ENCODE measurements around the gene AGAP1.

DNA sequence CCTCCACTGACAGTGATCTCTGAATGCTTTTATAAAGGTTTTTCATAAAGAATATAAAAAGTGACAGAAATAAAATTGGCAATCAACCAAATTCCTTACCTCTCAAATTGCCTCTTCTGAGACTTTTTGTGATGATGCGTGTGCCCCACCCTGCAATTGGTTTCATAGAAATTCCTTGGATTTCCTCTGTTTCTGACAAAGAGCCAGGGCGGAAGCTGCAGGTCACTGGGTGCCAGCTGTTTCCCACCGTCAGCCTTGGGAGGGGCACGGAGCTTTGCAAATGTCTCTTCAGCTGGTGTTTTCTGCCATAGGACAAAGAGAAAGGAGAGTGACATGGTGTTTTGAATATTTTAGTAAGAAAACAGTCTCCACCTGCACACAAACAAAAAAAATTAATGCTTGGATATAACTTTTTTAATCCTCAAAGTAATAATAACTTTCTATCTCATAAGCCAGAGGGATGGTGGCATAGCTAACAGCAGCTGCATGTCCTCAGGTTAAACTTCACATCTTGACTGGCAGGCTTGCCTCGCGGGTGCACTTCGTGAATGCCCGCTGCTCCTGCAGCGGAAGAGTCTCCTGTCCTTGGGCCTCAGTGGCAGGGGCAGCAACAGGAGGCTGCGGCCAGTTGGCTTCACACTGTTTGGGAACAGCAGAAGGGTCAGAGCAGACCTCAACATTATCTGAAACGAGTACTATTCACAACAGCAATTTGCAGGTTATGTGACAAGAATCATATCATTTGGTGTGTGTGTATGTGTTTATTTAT lies 24.7 kb downstream of the AGAP1 start:
- TF ChIP-seq TAF1 (conservative IDR thresholded peaks at IDR 0.05), result no peak
- TF ChIP-seq, protein P1, sequence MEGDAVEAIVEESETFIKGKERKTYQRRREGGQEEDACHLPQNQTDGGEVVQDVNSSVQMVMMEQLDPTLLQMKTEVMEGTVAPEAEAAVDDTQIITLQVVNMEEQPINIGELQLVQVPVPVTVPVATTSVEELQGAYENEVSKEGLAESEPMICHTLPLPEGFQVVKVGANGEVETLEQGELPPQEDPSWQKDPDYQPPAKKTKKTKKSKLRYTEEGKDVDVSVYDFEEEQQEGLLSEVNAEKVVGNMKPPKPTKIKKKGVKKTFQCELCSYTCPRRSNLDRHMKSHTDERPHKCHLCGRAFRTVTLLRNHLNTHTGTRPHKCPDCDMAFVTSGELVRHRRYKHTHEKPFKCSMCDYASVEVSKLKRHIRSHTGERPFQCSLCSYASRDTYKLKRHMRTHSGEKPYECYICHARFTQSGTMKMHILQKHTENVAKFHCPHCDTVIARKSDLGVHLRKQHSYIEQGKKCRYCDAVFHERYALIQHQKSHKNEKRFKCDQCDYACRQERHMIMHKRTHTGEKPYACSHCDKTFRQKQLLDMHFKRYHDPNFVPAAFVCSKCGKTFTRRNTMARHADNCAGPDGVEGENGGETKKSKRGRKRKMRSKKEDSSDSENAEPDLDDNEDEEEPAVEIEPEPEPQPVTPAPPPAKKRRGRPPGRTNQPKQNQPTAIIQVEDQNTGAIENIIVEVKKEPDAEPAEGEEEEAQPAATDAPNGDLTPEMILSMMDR (IDR thresholded peaks at IDR 0.05; ENCODE audit: low read depth, low read length, missing input control), result no peak
- TF ChIP-seq EGR1 (IDR thresholded peaks at IDR 0.05; ENCODE audit: low read depth in 2 of 2), result no peak
- TF ChIP-seq, protein P2, sequence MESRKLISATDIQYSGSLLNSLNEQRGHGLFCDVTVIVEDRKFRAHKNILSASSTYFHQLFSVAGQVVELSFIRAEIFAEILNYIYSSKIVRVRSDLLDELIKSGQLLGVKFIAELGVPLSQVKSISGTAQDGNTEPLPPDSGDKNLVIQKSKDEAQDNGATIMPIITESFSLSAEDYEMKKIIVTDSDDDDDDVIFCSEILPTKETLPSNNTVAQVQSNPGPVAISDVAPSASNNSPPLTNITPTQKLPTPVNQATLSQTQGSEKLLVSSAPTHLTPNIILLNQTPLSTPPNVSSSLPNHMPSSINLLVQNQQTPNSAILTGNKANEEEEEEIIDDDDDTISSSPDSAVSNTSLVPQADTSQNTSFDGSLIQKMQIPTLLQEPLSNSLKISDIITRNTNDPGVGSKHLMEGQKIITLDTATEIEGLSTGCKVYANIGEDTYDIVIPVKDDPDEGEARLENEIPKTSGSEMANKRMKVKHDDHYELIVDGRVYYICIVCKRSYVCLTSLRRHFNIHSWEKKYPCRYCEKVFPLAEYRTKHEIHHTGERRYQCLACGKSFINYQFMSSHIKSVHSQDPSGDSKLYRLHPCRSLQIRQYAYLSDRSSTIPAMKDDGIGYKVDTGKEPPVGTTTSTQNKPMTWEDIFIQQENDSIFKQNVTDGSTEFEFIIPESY (IDR thresholded peaks at IDR 0.05), result no peak
- TF ChIP-seq NR2F2 (IDR thresholded peaks at IDR 0.05), result peak; percentile 85
- no peak for TF ChIP-seq HNF4G (IDR thresholded peaks at IDR 0.05)
- TF ChIP-seq SP1 (IDR thresholded peaks at IDR 0.05), result no peak
- TF ChIP-seq YY1 (IDR thresholded peaks at IDR 0.05), result no peak
- TF ChIP-seq, protein P3, sequence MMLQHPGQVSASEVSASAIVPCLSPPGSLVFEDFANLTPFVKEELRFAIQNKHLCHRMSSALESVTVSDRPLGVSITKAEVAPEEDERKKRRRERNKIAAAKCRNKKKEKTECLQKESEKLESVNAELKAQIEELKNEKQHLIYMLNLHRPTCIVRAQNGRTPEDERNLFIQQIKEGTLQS (IDR thresholded peaks at IDR 0.05), result no peak
- no peak for TF ChIP-seq GABPA (IDR thresholded peaks at IDR 0.05 in 1 of 2, conservative IDR thresholded peaks at IDR 0.05 in 1 of 2)

Measured in liver (tissue), 3 donors.